HCT116 (cell line): Measurements from ENCODE around the gene NCBP2. TPM values are rescaled to one million over a fixed set of nuclear protein-coding genes. Genes with fewer than 3 reads are reported as not detected.

Experiments
- ATAC-seq: fragments of 200-7000 bp; cut with Tn5 transposase; 2 replicates; pipeline ENCODE4 v1.9.1; 2020; ENCODE audit warnings: mild to moderate bottlenecking, moderate library complexity
- BruUV-seq: library from RNA; stranded (reverse); fragments of 400-500 nt; replicated peaks from 2 replicates; lab custom pipeline; 2021; lab: Mats Ljungman, UMichigan
- CTCF ChIA-PET: fragments of 300-600 bp; sonication (Branson Sonifier 250); formaldehyde crosslinking; loops from one replicate; lab custom pipeline; 2021; ENCODE audit warnings: antibody characterized with exemption; lab: Charles Lee
- POLR2A ChIA-PET: fragments of 300-600, 350-600 bp; sonication (Branson Sonifier 250); formaldehyde crosslinking; loops from one replicate; lab custom pipeline; 2021; ENCODE audit warnings: antibody characterized with exemption; lab: Charles Lee
- RAD21 ChIA-PET, 2 experiments: fragments of 300-600 bp; sonication (Branson Sonifier 250); formaldehyde crosslinking; loops; one replicate each; lab custom pipeline; 2023; ENCODE audit warnings: low total read pairs in 2 of 2; ENCODE audit not compliant: uncharacterized antibody in 2 of 2, unreplicated experiment in 2 of 2, low non-redundant PET in 1 of 2; lab: Charles Lee
- DNase-seq: peaks from one replicate; pipeline ENCODE4 v3.0.0-alpha.2; 2010; ENCODE audit warnings: low read depth, low spot score
- H2AFZ ChIP-seq: fragments of 200-600 bp; shearing (Covaris generic), sonication (generic); 2 replicates; pipeline ENCODE4 v1.6.1; 2017; ENCODE audit warnings: low read depth, mixed run types, mixed read lengths, antibody characterized with exemption, low read length; ENCODE audit not compliant: poor library complexity, severe bottlenecking
- H3K27ac ChIP-seq: 2 replicates; pipeline ENCODE4 v1.5.1; 2012; ENCODE audit warnings: low read depth, low read length
- H3K27me3 ChIP-seq: fragments of 200-600 bp; sonication (generic); 2 replicates; pipeline ENCODE4 v1.6.1; 2016; ENCODE audit warnings: mixed run types, low read length, mixed read lengths; ENCODE audit not compliant: insufficient read depth
- H3K36me3 ChIP-seq, 2 experiments: fragments of 200-500 bp in 1 of 2; fragments of 200-600 bp in 1 of 2; sonication (Bioruptor generic) in 1 of 2; sonication (generic) in 1 of 2; 2 replicates each; pipeline versions ENCODE4 v1.5.1 to v1.6.1; 2014 to 2016; ENCODE audit warnings: low read length in 2 of 2, inconsistent platforms in 1 of 2, mixed read lengths in 1 of 2, mixed run types in 1 of 2; ENCODE audit not compliant: insufficient read depth in 2 of 2, control insufficient read depth in 1 of 2
- H3K4me1 ChIP-seq, 2 experiments: fragments of 200-600 bp in 1 of 2; sonication (generic) in 1 of 2; 2 replicates each; pipeline versions ENCODE4 v1.5.1 to v1.6.1; 2012 to 2017; ENCODE audit warnings: low read length in 2 of 2, inconsistent platforms in 1 of 2, mild to moderate bottlenecking in 1 of 2, mixed read lengths in 1 of 2, mixed run types in 1 of 2, moderate library complexity in 1 of 2; ENCODE audit not compliant: insufficient read depth in 2 of 2, control insufficient read depth in 1 of 2
- H3K4me2 ChIP-seq: fragments of 200-600 bp; sonication (generic); 2 replicates; pipeline ENCODE4 v1.6.1; 2017; ENCODE audit warnings: mixed run types, low read length, mixed read lengths
- H3K4me3 ChIP-seq, 2 experiments: fragments of 200-600 bp in 1 of 2; sonication (generic) in 1 of 2; replicated peaks in 1 of 2; 2 replicates each; pipeline ENCODE4 v1.5.1; 2011 to 2016; ENCODE audit warnings: low read length in 2 of 2, control low read depth in 1 of 2, low read depth in 1 of 2, mild to moderate bottlenecking in 1 of 2, mixed read lengths in 1 of 2, mixed run types in 1 of 2
- H3K79me2 ChIP-seq: fragments of 200-600 bp; sonication (generic); 2 replicates; pipeline ENCODE4 v1.6.1; 2017; ENCODE audit warnings: mild to moderate bottlenecking, mixed run types, low read length, moderate library complexity, mixed read lengths; ENCODE audit not compliant: insufficient read depth
- H3K9ac ChIP-seq: fragments of 200-600 bp; sonication (generic); 2 replicates; pipeline ENCODE4 v1.6.1; 2016; ENCODE audit warnings: low read length, mixed read lengths
- H3K9me2 ChIP-seq: fragments of 200-600 bp; sonication (generic), shearing (Covaris generic); 2 replicates; pipeline ENCODE4 v1.6.1; 2017; ENCODE audit warnings: mixed run types, mild to moderate bottlenecking, moderate library complexity; ENCODE audit not compliant: insufficient read depth
- H3K9me3 ChIP-seq, 2 experiments: fragments of 200-500 bp in 1 of 2; fragments of 200-600 bp in 1 of 2; sonication (Bioruptor generic) in 1 of 2; sonication (generic) in 1 of 2; 2 replicates each; pipeline ENCODE4 v1.6.1; 2014 to 2017; ENCODE audit warnings: low read length in 2 of 2, mixed read lengths in 2 of 2, inconsistent platforms in 1 of 2, low read depth in 1 of 2, mild to moderate bottlenecking in 1 of 2, mixed run types in 1 of 2, moderate library complexity in 1 of 2; ENCODE audit not compliant: control insufficient read depth in 1 of 2, insufficient read depth in 1 of 2
- H4K20me1 ChIP-seq: fragments of 200-600 bp; sonication (generic), shearing (Covaris generic); 2 replicates; pipeline ENCODE4 v1.6.1; 2017; ENCODE audit warnings: mixed run types, mild to moderate bottlenecking, moderate library complexity; ENCODE audit not compliant: insufficient read depth
- CBX3 ChIP-seq: IDR thresholded peaks from 2 replicates; pipeline ENCODE4 v1.6.1; 2012; ENCODE audit warnings: low read depth
- CTCF ChIP-seq, 3 experiments: fragments of 200-600 bp in 1 of 3; sonication (generic) in 1 of 3; IDR thresholded peaks in 2 of 3; conservative IDR thresholded peaks in 1 of 3; 2 replicates each; pipeline ENCODE4 v1.5.1; 2012 to 2017; ENCODE audit warnings: low read depth in 2 of 3, low read length in 2 of 3, antibody characterized with exemption in 1 of 3, borderline replicate concordance in 1 of 3, control low read depth in 1 of 3, mild to moderate bottlenecking in 1 of 3, mixed read lengths in 1 of 3, mixed run types in 1 of 3, moderate library complexity in 1 of 3; ENCODE audit not compliant: insufficient read depth in 1 of 3
- EGR1 ChIP-seq: IDR thresholded peaks from 2 replicates; pipeline ENCODE4 v1.6.1; 2012; ENCODE audit warnings: low read depth
- EZH2 ChIP-seq: fragments of 200-600 bp; sonication (generic); IDR thresholded peaks from 2 replicates; pipeline ENCODE4 v1.6.1; 2017; ENCODE audit warnings: antibody characterized with exemption, mixed run types
- EZH2phosphoT487 ChIP-seq: fragments of 200-600 bp; IDR thresholded peaks from 2 replicates; pipeline ENCODE4 v1.6.1; 2018; ENCODE audit warnings: antibody characterized with exemption, borderline replicate concordance
- FOSL1 ChIP-seq: IDR thresholded peaks from 2 replicates; pipeline ENCODE4 v1.6.1; 2012; ENCODE audit warnings: low read depth
- JUND ChIP-seq: IDR thresholded peaks from 2 replicates; pipeline ENCODE4 v1.6.1; 2012
- POLR2A ChIP-seq: IDR thresholded peaks from 2 replicates; pipeline ENCODE4 v1.7.0; 2011; ENCODE audit warnings: borderline replicate concordance; ENCODE audit not compliant: insufficient read depth, insufficient read length; ENCODE audit errors: extremely low read depth
- POLR2AphosphoS5 ChIP-seq: IDR thresholded peaks from 2 replicates; pipeline ENCODE4 v1.6.1; 2011; ENCODE audit warnings: mild to moderate bottlenecking, low read depth, low read length, moderate library complexity
- RAD21 ChIP-seq: IDR thresholded peaks from 2 replicates; pipeline ENCODE4 v1.6.1; 2012; ENCODE audit warnings: low read depth, mild to moderate bottlenecking
- SIN3A ChIP-seq: IDR thresholded peaks from 2 replicates; pipeline ENCODE4 v1.6.1; 2012; ENCODE audit warnings: low read depth
- SP1 ChIP-seq: IDR thresholded peaks from 2 replicates; pipeline ENCODE4 v1.6.1; 2012; ENCODE audit warnings: low read depth
- YY1 ChIP-seq: IDR thresholded peaks from 2 replicates; pipeline ENCODE4 v1.6.1; 2011; ENCODE audit warnings: low read length, low read depth, moderate library complexity, mild to moderate bottlenecking; ENCODE audit not compliant: insufficient replicate concordance; ENCODE audit errors: extremely low read depth
- ZBTB33 ChIP-seq: IDR thresholded peaks from 2 replicates; pipeline ENCODE4 v1.6.1; 2011; ENCODE audit warnings: mild to moderate bottlenecking, low read length, moderate library complexity; ENCODE audit not compliant: insufficient replicate concordance; ENCODE audit errors: extremely low read depth
- ZNF274 ChIP-seq: fragments of 200-500 bp; sonication (Bioruptor generic); IDR thresholded peaks from 2 replicates; pipeline ENCODE4 v1.6.1; 2014; ENCODE audit warnings: mild to moderate bottlenecking, low read depth, low read length, inconsistent platforms
- intact Hi-C: fragments of 100-400 bp; cut with micrococcal nuclease; formaldehyde crosslinking; loops from 2 replicates; pipeline ENCODE4 v1.10.0; 2022
- total RNA-seq: library from RNA; stranded (reverse); gene quantifications from one replicate; pipeline ENCODE4 v1.2.1, GENCODE V29; 2021; ENCODE audit not compliant: unreplicated experiment
- TF ChIP-seq, protein P1 (sequence below): IDR thresholded peaks from 2 replicates; pipeline ENCODE4 v1.6.1; 2012; ENCODE audit warnings: low read depth

Gene NCBP2
- total RNA-seq, 1 experiment from 2014 or later = 82.4 TPM

DNA sequence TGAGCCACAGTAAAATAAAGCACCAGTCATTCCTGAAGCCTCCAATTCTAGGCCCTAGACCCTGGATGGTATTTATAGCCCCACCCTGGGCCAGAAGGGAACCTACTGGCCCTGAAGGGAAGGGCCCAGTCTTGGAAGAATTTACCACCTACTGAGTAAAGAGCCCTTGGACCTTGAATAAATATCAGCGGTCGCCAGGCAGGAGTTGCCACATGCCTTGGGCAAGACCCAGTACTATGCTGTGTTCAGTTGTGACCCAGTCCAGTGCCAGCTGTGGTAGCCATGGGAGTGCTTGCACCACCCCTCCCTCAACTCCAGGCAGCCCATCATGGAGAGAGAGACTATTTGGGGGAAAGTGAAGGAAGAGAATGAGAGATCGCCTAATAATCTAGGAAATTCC, 27.0 kb downstream of the NCBP2 start (continued):
- TF ChIP-seq POLR2AphosphoS5 (no peak), EZH2phosphoT487 (no peak), CTCF (IDR thresholded peaks at IDR 0.05 in 2 of 3, conservative IDR thresholded peaks at IDR 0.05 in 1 of 3; ENCODE audit: borderline replicate concordance in 1 of 3, insufficient read depth in 1 of 3, low read depth in 2 of 3, low read length in 2 of 3) (no peak), ZBTB33 (no peak), CBX3 (no peak)

- DNase-seq (no peak), ATAC-seq (no peak)
- POLR2A ChIA-PET = no interaction called here
- H3K9me2 ChIP-seq = no peaks in the 10 kb centered on the region
- no peak overlapping the region for H3K4me2 ChIP-seq
- TF ChIP-seq YY1 (no peak), CTCF (IDR thresholded peaks at IDR 0.05 in 2 of 3, conservative IDR thresholded peaks at IDR 0.05 in 1 of 3; ENCODE audit: borderline replicate concordance in 1 of 3, insufficient read depth in 1 of 3, low read depth in 2 of 3, low read length in 2 of 3) (no peak), FOSL1 (no peak), SP1 (no peak), RAD21 (no peak), JUND (no peak), POLR2AphosphoS5 (no peak), SIN3A (no peak), EGR1 (no peak), ZNF274 (no peak), POLR2A (no peak), EZH2 (no peak)
- TF ChIP-seq, protein P1, sequence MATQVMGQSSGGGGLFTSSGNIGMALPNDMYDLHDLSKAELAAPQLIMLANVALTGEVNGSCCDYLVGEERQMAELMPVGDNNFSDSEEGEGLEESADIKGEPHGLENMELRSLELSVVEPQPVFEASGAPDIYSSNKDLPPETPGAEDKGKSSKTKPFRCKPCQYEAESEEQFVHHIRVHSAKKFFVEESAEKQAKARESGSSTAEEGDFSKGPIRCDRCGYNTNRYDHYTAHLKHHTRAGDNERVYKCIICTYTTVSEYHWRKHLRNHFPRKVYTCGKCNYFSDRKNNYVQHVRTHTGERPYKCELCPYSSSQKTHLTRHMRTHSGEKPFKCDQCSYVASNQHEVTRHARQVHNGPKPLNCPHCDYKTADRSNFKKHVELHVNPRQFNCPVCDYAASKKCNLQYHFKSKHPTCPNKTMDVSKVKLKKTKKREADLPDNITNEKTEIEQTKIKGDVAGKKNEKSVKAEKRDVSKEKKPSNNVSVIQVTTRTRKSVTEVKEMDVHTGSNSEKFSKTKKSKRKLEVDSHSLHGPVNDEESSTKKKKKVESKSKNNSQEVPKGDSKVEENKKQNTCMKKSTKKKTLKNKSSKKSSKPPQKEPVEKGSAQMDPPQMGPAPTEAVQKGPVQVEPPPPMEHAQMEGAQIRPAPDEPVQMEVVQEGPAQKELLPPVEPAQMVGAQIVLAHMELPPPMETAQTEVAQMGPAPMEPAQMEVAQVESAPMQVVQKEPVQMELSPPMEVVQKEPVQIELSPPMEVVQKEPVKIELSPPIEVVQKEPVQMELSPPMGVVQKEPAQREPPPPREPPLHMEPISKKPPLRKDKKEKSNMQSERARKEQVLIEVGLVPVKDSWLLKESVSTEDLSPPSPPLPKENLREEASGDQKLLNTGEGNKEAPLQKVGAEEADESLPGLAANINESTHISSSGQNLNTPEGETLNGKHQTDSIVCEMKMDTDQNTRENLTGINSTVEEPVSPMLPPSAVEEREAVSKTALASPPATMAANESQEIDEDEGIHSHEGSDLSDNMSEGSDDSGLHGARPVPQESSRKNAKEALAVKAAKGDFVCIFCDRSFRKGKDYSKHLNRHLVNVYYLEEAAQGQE = no peak
- peaks cover 5 to 10% of the 10 kb centered on the region in 2 experiments; a peak in 1 of 4 replicates for H3K36me3 ChIP-seq
- no peaks in the 10 kb centered on the region for H3K9me3 ChIP-seq
- no peaks in the 10 kb centered on the region for H3K27me3 ChIP-seq
- no TSS peak for BruUV-seq
- CTCF ChIA-PET = no interaction called here
- RAD21 ChIA-PET = no interaction called here
- H3K4me3 ChIP-seq = no peak overlapping the region
- no peaks in the 10 kb centered on the region for H3K4me1 ChIP-seq
- no peak overlapping the region for H2AFZ ChIP-seq
- no peak overlapping the region for H3K9ac ChIP-seq
- no peaks in the 10 kb centered on the region for H3K79me2 ChIP-seq
- H4K20me1 ChIP-seq = no peaks in the 10 kb centered on the region
- intact Hi-C loops = no loop called here
- H3K27ac ChIP-seq = no peak overlapping the region
Measured at GRCh38 chr3:196914866-196915265, 27.5 kb downstream of the NCBP2 start.
